A673 (cell line): ENCODE results near the gene PKP1. TPM values are rescaled to one million over a fixed set of nuclear protein-coding genes. Genes with fewer than 3 reads are reported as not detected.

Experiments used
- BruUV-seq: library from RNA; stranded (reverse); fragments of 400-500 nt; replicated peaks from 2 replicates; lab custom pipeline; 2021; lab: Mats Ljungman, UMichigan
- CTCF ChIA-PET: fragments of 300-600 bp; sonication (Branson Sonifier 250); formaldehyde crosslinking; loops from one replicate; lab custom pipeline; 2022; ENCODE audit warnings: antibody characterized with exemption; lab: Charles Lee
- POLR2A ChIA-PET: fragments of 300-600 bp; sonication (Branson Sonifier 250); formaldehyde crosslinking; loops from one replicate; lab custom pipeline; 2022; ENCODE audit warnings: antibody characterized with exemption; ENCODE audit not compliant: low non-redundant PET; lab: Charles Lee
- DNase-seq: peaks from one replicate; pipeline ENCODE4 v3.0.0-alpha.2; 2015; ENCODE audit warnings: low spot score
- H3K27ac ChIP-seq: fragments of 200-600 bp; sonication (generic); 2 replicates; pipeline ENCODE4 v1.5.1; 2016; ENCODE audit warnings: mixed run types, low read depth, mild to moderate bottlenecking, mixed read lengths, antibody characterized with exemption, low read length; ENCODE audit not compliant: poor library complexity, severe bottlenecking
- H3K27me3 ChIP-seq: fragments of 200-600 bp; sonication (generic); replicated peaks from 2 replicates; pipeline ENCODE4 v1.6.1; 2017; ENCODE audit warnings: mixed run types, low read depth, mild to moderate bottlenecking, mixed read lengths, antibody characterized with exemption, low read length; ENCODE audit not compliant: insufficient read depth, poor library complexity
- H3K36me3 ChIP-seq: fragments of 200-600 bp; sonication (generic); 2 replicates; pipeline ENCODE4 v1.6.1; 2016; ENCODE audit warnings: mixed run types, mild to moderate bottlenecking, mixed read lengths, antibody characterized with exemption, low read length; ENCODE audit not compliant: insufficient read depth, poor library complexity, severe bottlenecking
- H3K4me1 ChIP-seq: fragments of 200-600 bp; sonication (generic); 2 replicates; pipeline ENCODE4 v1.6.1; 2017; ENCODE audit warnings: mixed run types, mild to moderate bottlenecking, mixed read lengths, antibody characterized with exemption, low read length; ENCODE audit not compliant: insufficient read depth, poor library complexity, severe bottlenecking
- H3K4me3 ChIP-seq: fragments of 200-600 bp; sonication (generic); 2 replicates; pipeline ENCODE4 v1.5.1; 2016; ENCODE audit warnings: low read depth, mixed run types, mild to moderate bottlenecking, mixed read lengths, low read length; ENCODE audit not compliant: poor library complexity, severe bottlenecking
- H3K9me3 ChIP-seq: fragments of 200-600 bp; sonication (generic); 2 replicates; pipeline ENCODE4 v1.6.1; 2016; ENCODE audit warnings: mixed run types, low read depth, mild to moderate bottlenecking, mixed read lengths, antibody characterized with exemption, low read length; ENCODE audit not compliant: poor library complexity, severe bottlenecking
- CTCF ChIP-seq: fragments of 300-800, 200-600 bp; sonication (generic); conservative IDR thresholded peaks from 2 replicates; pipeline ENCODE4 v1.5.1; 2017; ENCODE audit warnings: low read depth, mild to moderate bottlenecking, antibody characterized with exemption, low read length, moderate library complexity, mixed read lengths
- EZH2 ChIP-seq: fragments of 200-600 bp; sonication (generic); IDR thresholded peaks from 2 replicates; pipeline ENCODE4 v1.6.1; 2017; ENCODE audit warnings: borderline replicate concordance, low read depth, mild to moderate bottlenecking, mixed read lengths, antibody characterized with exemption, low read length; ENCODE audit not compliant: poor library complexity, severe bottlenecking
- intact Hi-C: fragments of 100-400 bp; cut with micrococcal nuclease; formaldehyde crosslinking; loops from one replicate; pipeline ENCODE4 v1.10.0; 2022; ENCODE audit not compliant: unreplicated experiment
- total RNA-seq: library from RNA; stranded (reverse); gene quantifications from 2 replicates; pipeline ENCODE4 v1.2.3, GENCODE V29; 2021

Gene PKP1
- total RNA-seq, 1 experiment from 2014 or later: 535 TPM

GRCh38 chr1:201279313-201279712, 4.0 kb upstream of the PKP1 start:
- intact Hi-C loops: no loop called here
- POLR2A ChIA-PET: no interaction called here
- no peak for DNase-seq
- H3K27ac ChIP-seq: no peak overlapping the region
- no peaks in the 10 kb centered on the region for H3K36me3 ChIP-seq
- peaks cover 58% of the 10 kb centered on the region for H3K4me1 ChIP-seq
- CTCF ChIA-PET: no interaction called here
- H3K9me3 ChIP-seq: no peaks in the 10 kb centered on the region
- TF ChIP-seq CTCF: no peak
- TF ChIP-seq EZH2: no peak
- no peaks in the 10 kb centered on the region for H3K27me3 ChIP-seq
- H3K4me3 ChIP-seq: no peak overlapping the region
- no TSS peak for BruUV-seq

- no peak for DNase-seq
- CTCF ChIA-PET: no interaction called here
- no TSS peak for BruUV-seq
- no peak overlapping the region for H3K4me3 ChIP-seq
- peak overlapping the region; percentile 96 for H3K27ac ChIP-seq
- H3K36me3 ChIP-seq: peaks cover 14% of the 10 kb centered on the region
- H3K27me3 ChIP-seq: no peaks in the 10 kb centered on the region
- H3K4me1 ChIP-seq: peaks cover 46% of the 10 kb centered on the region
- POLR2A ChIA-PET: no interaction called here
- TF ChIP-seq CTCF: no peak
- H3K9me3 ChIP-seq: no peaks in the 10 kb centered on the region
- intact Hi-C loops: no loop called here
These were observed 2.4 kb upstream of the PKP1 start for GRCh38 chr1:201280884-201281283.

- CTCF ChIA-PET: no interaction called here
- DNase-seq: no peak
- BruUV-seq: no TSS peak
- Histone ChIP-seq H3K36me3 (peaks cover 21% of the 10 kb centered on the region), H3K4me3 (peak overlapping the region; percentile 94), H3K9me3 (no peaks in the 10 kb centered on the region), H3K27me3 (no peaks in the 10 kb centered on the region), H3K27ac (peak overlapping the region; percentile 96), H3K4me1 (peaks cover 43% of the 10 kb centered on the region)
- intact Hi-C loops: no loop called here
- TF ChIP-seq EZH2: no peak
- TF ChIP-seq CTCF: 0 out of 2 replicates have a peak, but pooled peaks have one; percentile 8
- POLR2A ChIA-PET: no interaction called here
These were observed 1.7 kb upstream of the PKP1 start for GRCh38 chr1:201281573-201281972.
